ENCODE measurements around the gene PLEKHA7.

Gene PLEKHA7

DNA sequence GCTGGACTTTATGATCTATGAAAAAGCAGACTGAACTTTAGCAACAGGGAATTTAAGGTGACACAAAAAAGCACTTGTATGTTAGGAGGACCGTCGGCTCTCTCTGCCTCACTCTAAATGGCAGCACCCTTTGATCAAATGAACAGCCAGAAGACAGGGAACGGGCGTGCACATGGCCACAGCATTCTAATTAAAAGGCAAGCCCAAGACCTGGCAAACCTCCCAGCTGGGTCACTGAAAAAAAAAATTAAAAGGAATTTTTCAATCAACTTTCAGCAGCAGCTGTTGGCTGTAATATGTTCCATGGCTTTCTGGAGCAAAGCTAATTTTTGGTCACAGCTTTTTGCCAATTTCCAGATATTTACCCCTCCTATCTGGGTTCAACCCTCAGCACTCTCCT is 159.2 kb downstream of the PLEKHA7 start:
- in situ Hi-C loops (cut with MboI; ENCODE audit: low sequenced_read_pairs) = no loop called here

DNA sequence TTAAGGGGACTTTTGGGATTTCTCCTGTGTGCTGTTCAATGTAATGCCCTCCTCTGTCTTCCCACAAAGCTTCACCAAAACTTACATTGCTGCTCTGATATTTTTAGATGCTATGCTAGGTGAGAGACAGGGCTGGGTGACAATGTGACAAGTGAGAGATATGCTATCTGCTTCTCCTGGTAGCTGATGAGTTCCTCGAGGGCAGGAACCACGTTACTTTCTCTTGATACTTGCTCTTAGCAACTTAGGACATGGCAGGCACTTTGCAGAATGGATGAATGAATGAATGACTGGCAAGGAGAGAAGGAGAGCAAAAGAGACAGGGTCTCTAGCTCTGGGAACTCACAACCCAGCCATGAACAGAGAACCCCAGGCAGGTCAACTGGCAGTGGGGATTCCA is 160.4 kb downstream of the PLEKHA7 start:
- in situ Hi-C loops (cut with MboI; ENCODE audit: low sequenced_read_pairs) = no loop called here

DNA sequence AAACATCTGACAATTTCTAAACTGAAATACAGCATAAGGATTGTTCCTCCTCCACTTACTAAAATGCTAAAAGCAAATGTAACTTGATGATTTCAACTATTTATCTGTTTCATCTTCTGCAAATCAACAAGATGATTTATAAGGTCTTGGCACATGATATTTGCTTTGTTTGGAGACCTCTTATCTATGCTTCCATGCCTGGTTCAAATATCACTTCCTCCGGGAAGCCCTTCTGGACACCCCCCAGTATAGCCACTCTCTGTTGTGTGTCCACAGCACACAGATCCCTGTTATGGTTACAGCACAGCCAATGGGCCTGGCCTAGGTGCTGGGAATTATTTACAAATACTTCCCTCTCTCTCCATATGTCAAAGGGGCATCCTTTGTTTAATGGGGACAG is 160.9 kb downstream of the PLEKHA7 start:
- in situ Hi-C loops (cut with MboI; ENCODE audit: low sequenced_read_pairs) = no loop called here

GRCh38 chr11:16846305-16846704 is 167.9 kb downstream of the PLEKHA7 start:
- in situ Hi-C loops (cut with MboI; ENCODE audit: low sequenced_read_pairs) = no loop called here

- in situ Hi-C loops (cut with MboI; ENCODE audit: low sequenced_read_pairs) = no loop called here
These were observed 169.9 kb downstream of the PLEKHA7 start for GRCh38 chr11:16844268-16844771.

GRCh38 chr11:16843294-16843693 is 170.9 kb downstream of the PLEKHA7 start:
- in situ Hi-C loops (cut with MboI; ENCODE audit: low sequenced_read_pairs) = no loop called here

- in situ Hi-C loops (cut with MboI; ENCODE audit: low sequenced_read_pairs) = no loop called here
These were observed 172.2 kb downstream of the PLEKHA7 start for GRCh38 chr11:16841984-16842383.

GRCh38 chr11:16841481-16841880 is 172.7 kb downstream of the PLEKHA7 start:
- in situ Hi-C loops (cut with MboI; ENCODE audit: low sequenced_read_pairs) = no loop called here

- in situ Hi-C loops (cut with MboI; ENCODE audit: low sequenced_read_pairs) = no loop called here
These were observed 173.3 kb downstream of the PLEKHA7 start for GRCh38 chr11:16840951-16841350.

- in situ Hi-C loops (cut with MboI; ENCODE audit: low sequenced_read_pairs) = no loop called here
These were observed 174.4 kb downstream of the PLEKHA7 start for GRCh38 chr11:16839821-16840220.

DNA sequence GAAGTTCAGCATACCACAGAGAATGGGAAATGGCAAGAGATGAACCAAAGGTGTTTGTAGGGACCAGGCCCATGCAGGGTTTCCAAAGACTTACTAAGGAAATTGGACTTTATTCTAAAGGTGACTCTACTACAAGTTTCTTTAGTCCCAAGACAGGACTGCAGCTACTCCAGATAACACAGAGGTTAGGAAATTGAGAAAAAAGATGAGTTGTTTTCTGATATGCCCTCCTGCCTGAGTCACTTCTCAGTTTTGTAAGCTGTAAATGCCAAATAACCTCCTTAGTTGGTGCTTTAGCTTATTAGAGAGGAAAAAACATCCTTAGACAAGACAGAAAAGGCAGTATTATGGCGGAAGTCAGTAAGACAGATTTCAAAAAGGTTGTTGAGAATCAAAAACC is 179.8 kb downstream of the PLEKHA7 start:
- in situ Hi-C loops (cut with MboI; ENCODE audit: low sequenced_read_pairs) = no loop called here

DNA sequence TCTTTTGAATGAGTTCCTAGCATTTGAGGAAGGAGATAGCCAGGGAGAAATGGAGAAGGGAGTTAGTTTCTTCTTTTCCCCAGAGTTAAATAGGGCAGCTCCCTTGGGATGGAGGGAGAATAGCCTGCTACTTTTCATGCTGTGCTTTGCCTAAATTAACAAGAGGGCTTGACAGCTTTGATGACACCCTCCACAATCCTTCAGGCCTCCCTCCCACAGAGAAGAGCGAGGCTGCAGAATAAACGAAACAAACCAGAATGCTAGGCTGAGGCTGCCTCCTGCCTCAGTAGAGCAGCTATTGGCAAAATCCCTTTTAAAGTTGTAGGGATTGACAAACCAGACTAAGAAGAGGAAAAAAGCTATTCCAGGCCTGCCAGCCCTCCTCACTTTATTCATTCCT is 181.2 kb downstream of the PLEKHA7 start:
- in situ Hi-C loops (cut with MboI; ENCODE audit: low sequenced_read_pairs) = no loop called here

- in situ Hi-C loops (cut with MboI; ENCODE audit: low sequenced_read_pairs) = no loop called here
These were observed 182.0 kb downstream of the PLEKHA7 start for GRCh38 chr11:16832193-16832539.

DNA sequence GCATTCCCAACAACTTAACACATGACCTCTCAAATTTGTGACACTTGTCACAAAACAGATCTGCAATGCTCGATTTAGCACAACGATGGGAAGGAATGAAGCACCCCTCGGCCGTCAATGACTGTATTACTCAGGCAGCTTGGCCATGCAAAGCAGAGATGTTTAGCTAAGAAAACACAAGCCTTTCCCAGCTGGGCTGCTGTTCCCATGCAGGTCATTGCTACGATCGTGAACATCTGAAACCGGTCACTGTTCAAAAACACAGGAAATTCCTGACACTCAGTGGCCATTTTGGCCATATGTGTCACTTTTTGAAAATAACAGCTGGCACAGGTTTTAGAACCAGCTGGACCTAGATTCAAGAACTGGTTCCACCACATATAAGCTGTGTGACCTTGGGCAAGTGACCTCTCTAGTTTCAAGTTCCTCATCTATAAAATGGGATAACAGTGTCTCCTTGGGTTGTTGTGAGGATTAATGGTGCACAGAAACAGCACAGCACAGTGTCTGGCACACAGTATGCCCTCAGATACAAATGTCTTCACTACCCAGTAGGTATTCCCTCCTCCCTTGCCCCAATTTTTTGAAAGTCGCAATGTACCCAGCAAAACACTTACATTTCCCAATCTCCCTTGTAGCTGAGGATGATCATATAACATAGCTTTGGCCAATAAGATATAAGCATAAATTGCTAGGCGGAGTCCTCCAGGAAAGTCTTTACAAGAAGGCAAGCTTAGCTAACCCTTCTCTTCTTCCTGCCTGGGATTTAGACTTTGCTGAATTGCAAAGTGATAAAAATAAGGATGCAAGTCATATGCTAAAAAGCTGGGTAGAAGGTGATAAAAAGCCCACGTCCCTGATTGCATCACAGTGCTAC is 182.7 kb downstream of the PLEKHA7 start:
- in situ Hi-C loops (cut with MboI; ENCODE audit: low sequenced_read_pairs) = no loop called here

DNA sequence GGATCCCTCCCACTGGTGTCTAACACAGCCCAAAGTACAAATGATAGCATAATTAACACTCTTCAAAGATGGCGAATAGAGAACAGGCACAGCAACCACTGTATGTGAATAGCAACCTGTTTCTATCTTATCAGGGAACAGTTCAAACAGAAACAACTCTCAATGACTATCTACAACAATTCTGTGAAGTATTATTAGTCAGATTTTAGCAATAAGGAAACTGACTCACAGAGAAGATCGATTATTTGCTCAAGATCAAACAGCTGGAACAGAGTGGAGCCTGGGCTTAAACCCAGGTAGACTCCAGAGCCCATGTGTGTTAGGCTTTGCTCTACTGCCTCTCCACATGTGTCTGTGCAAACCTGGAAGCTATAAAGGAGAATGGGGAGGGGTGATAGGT is 187.1 kb downstream of the PLEKHA7 start:
- in situ Hi-C loops (cut with MboI; ENCODE audit: low sequenced_read_pairs) = no loop called here

- in situ Hi-C loops (cut with MboI; ENCODE audit: low sequenced_read_pairs) = no loop called here
These were observed 188.2 kb downstream of the PLEKHA7 start for GRCh38 chr11:16825968-16826367.

GRCh38 chr11:16825101-16825500 is 189.1 kb downstream of the PLEKHA7 start:
- in situ Hi-C loops (cut with MboI; ENCODE audit: low sequenced_read_pairs) = no loop called here

DNA sequence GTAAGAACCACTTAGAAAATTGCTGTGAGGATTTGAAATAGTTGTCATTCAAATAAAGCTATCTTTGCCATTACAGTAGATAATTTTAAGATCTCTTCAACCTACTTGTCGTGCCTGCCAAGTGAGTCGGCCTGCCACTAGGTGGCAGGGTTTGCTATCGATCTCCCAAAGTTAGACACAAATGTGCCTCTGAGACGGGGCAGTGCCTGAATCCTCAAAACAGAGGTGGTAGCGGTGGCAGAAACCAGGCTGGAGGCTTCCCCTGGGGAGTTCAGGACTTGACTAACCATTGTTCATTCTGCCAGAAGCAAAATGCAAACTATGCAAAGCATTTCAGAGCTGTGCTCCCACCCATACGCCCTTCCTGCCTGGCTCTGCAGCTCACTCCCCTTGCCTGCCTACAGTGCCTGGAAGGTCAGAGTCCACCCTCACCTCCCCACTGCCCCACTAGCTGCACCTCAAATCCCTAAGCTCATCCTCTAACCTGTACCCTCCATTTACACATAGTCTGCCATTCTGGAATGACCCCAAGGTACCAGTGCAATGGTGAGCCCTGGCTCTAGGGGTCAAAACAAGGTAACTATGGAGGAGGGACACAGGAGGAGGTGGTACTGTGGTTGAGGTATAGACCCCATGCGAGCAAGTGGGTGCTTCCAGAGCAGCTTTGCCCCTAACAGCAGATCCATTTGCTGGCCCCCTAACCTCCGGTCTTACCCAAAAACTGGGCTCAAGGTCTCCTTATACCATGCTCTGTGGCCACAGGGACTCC is 193.7 kb downstream of the PLEKHA7 start:
- in situ Hi-C loops (cut with MboI; ENCODE audit: low sequenced_read_pairs) = no loop called here

GRCh38 chr11:16818284-16818683 is 195.9 kb downstream of the PLEKHA7 start:
- in situ Hi-C loops (cut with MboI; ENCODE audit: low sequenced_read_pairs) = no loop called here

DNA sequence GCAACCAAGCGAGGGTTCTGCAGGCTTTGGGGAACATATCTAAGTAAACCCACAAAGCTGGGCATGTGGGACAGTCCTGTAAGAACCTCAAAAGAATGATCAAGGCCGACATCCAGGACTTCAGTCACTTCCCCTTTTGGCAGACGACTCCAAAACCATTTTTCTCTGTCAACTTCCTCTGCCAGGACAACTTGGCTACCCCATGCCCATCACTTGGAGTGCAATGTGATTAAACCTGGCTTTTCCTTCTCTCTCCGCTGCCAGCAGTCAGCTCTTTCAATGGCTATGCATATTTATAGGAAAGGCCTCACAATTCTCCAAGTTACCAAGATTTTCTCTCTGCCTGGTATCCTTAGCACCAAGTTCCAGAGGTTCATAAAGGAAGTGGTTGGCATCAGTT is 196.9 kb downstream of the PLEKHA7 start:
- in situ Hi-C loops (cut with MboI; ENCODE audit: low sequenced_read_pairs) = no loop called here

DNA sequence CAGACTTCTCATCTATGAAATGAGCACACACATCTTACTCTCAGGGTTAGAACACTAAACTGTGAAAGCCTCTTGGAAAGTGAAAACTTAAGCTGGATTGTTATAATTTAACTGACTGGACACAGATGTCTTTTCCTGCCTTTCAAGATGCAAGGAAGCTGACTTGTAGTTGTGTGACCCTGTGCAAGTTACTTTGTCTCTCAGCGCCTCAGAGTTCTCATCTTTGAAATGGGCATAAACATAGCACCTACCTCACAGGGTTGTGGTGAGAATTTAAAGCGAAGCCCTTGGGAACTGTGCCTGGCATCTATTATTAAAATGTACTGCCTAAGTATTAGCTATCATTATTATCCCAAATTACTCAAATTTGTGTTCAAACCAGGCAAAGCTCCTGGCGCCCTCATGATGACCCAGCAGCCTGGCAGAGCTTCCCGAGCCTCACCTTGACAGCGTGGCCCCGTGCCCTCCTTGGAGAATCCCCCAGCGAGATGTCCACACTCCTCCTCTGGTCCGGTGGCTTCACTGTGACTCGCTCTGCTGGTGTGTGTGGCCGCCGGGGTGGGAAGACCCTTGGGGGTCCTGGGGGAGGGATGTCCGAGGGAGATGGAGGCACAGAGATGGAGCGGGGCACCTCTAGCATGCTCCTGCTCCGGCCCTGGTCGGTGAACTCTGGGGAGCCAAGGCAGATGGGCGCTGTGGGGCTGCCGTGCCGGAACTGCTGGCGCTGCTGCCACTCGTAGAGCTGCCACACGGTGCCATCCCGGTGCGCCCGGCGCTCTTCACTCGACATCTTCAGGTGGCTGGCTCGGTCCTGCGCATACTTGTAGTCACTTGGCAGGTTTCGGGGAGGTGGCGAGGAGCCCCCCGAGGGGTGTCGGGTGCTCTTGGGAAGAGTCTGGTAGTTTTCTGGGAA is 197.6 kb downstream of the PLEKHA7 start:
- in situ Hi-C loops (cut with MboI; ENCODE audit: low sequenced_read_pairs) = no loop called here

Measured in HL-60/S4 treated with retinoic acid at 250 ng/mL for 4 days and 3 days (cell line).